CD4-positive, alpha-beta T cell treated with Interleukin-17A for 4 hours (primary cell): ENCODE data around the gene EMID1.

ENCODE experiments used
- DNase-seq: peaks from one replicate; pipeline ENCODE4 v3.0.0-alpha.2; 2020; ENCODE audit warnings: mixed read lengths

The EMID1 gene

DNA sequence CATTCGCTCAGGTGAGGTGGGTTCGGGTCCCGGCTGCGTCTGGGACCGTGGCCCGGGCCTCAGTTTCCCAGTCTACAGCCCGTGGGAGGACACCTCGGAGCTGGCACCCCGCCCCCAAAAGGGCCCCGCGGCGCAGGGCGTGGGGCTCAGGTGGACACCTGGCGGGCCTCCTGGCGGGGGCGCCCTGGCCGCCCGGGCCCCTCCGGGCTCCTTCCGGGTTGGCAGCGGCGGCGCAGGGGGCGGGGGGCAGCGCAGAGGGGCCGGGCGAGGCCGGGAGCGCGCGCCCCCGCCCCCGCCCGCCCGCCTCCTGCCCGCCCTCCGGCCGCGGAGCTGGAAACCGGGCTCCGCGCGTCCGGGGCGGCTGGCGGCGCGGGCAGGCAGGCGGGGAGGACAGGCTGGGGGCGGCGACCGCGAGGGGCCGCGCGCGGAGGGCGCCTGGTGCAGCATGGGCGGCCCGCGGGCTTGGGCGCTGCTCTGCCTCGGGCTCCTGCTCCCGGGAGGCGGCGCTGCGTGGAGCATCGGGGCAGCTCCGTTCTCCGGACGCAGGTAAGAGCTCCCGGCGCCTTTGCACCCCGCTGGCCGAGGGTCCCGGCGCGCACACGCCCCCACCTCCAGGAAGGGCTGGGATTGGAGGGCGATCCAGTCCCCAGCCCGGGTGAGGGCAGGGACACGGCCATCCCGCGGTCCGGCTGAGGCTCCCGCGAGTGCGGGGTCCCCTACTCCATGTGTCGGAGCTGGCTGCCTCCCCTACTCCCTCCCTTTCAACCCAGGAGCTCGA is at the start of gene EMID1:
Gene EMID1, plus strand, starts transcription at position 303 of the 778 bp plus-strand sequence. Its CDS starts 143 bp downstream, at position 446.
- peak; percentile 20 for DNase-seq

DNA sequence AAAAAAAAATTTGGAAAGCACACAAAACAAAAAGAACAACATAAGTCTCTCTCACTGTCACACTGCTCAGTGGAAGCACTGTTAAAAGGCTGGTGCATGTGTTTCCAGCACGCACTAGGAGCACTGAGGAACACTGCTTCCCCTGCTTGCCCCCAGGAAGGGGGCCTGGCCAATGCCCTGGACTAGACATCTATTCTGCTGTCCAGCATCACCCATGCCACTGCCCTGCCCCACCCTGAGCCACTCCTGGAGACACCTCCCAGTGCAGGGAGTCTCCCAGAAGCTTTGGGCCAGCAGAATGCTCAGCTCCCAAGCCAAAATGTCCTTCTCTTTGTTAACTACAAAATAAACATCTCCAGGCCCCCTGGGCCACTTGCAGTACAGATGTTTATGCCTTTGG is 49.7 kb upstream of the EMID1 start:
- DNase-seq = no peak

- DNase-seq = no peak
Measured at GRCh38 chr22:29156507-29156906, 49.2 kb upstream of the EMID1 start.

GRCh38 chr22:29157759-29158535 is 47.7 kb upstream of the EMID1 start:
- DNase-seq = no peak

DNA sequence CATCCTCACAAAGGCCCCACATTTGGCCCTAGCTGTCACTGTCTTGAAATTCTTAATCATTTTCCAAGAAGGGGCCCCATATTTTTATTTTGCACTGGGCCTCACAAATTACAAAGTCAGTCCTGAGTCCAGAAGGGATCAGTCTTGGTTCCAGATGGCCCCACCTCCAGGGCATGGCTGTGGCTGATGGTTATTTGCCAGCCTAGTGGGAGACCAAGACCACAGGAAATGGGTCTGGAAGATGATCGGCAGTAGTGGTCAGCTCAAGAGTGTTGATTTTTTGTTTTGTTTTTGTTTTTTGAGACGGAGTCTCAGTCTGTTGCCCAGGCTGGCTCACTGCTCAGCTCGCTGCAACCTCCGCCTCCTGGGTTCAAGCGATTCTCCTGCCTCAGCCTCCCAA is 47.1 kb upstream of the EMID1 start:
- DNase-seq = no peak

DNA sequence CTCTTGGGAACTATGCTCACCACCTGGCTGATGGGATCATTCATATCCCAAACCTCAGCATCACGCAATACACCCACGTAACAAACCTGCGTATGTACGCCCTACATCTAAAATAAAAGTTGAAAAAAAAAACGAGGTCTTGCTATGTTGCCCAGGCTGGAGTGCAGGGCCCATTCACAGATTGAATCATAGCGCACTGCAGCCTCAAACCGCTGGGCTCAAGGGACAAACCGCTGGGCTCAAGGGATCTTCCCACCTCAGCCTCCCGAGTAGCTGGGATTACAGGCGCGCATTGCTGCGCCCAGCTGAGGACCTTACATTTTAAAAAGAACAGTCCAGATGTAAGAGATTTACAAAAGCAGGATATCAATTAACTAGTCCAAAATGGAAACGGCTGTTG is 41.9 kb upstream of the EMID1 start:
- no peak for DNase-seq

GRCh38 chr22:29165321-29166060 is 40.2 kb upstream of the EMID1 start:
- DNase-seq = no peak

DNA sequence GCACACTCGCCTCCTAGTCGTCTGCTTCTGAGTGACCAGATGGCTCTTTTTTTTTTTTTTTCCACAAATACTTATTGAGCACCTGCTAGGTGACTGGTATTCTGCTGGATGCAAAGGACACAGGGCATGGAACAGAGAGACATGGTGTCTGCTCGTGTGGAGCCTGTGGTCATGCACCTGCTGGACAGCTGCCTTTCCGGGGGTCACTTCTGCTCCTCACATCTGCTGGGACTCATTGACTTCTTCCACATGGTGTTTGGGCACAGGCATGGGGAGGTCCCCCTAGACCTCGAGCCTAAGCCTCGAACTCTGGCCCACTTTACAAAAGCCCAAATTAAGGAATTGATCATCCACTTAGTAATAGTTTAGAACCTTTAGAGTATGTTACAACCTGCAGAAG is 39.5 kb upstream of the EMID1 start:
- no peak for DNase-seq

GRCh38 chr22:29167032-29167911 is 38.4 kb upstream of the EMID1 start:
- DNase-seq = peak; percentile 12

DNA sequence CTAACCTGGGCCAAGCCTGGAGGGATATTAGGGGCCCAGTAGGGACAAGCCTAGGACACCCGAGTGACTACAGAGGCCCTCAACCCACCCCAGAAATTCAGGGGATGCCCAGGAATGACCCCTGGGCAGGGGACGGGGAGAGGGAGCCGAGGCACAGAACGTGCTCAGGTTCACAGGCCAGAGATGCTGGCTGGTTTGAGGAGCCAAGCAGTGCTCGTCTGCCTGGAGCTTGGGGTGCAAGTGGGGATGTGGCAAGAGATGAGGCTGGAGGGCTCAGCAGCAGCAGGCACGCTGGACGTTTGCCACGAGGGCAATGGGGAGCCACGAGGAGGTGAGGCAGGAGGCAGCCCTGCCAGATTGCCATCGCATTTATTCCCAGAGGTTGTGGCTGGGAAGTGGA is 34.0 kb upstream of the EMID1 start:
- no peak for DNase-seq

GRCh38 chr22:29172216-29172615 is 33.5 kb upstream of the EMID1 start:
- DNase-seq = no peak

- no peak for DNase-seq
Measured at GRCh38 chr22:29175312-29175835, 30.3 kb upstream of the EMID1 start.

GRCh38 chr22:29183971-29184848 is 21.5 kb upstream of the EMID1 start:
- DNase-seq = no peak

- DNase-seq = no peak
Measured at GRCh38 chr22:29184849-29185490, 20.7 kb upstream of the EMID1 start.

- DNase-seq = no peak
Measured at GRCh38 chr22:29186302-29186701, 19.4 kb upstream of the EMID1 start.

- no peak for DNase-seq
Measured at GRCh38 chr22:29187831-29188230, 17.9 kb upstream of the EMID1 start.

- DNase-seq = no peak
Measured at GRCh38 chr22:29190051-29190450, 15.6 kb upstream of the EMID1 start.

DNA sequence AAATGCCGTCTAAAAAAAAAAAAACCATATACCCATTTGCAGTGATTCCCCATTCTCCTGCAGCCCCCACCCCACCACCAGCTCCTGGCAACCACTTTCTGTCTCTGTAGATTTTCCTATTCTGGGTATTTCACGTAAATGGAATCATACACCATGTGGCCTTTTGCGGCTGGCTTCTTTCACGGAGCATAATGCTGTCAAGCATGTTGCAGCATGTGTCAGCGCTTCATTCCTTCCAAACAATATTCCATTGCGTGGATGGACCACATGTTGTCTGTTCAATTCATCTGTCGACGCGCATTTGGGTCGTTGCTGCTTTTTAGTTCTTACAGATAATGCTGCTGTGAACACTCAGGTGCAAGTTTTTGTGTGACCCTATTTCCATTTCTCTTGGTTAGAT is 14.8 kb upstream of the EMID1 start:
- DNase-seq = no peak

- no peak for DNase-seq
Measured at GRCh38 chr22:29193021-29193420, 12.7 kb upstream of the EMID1 start.

- DNase-seq = no peak
Measured at GRCh38 chr22:29194184-29194583, 11.5 kb upstream of the EMID1 start.
